GM12875 (cell line): ENCODE results near the gene CACNA1E.

Experiments
- H3K4me3 ChIP-seq: one replicate; pipeline ENCODE4 v1.5.1; 2011; ENCODE audit warnings: low read depth, low read length, control low read depth
- CTCF ChIP-seq: IDR thresholded peaks from 2 replicates; pipeline ENCODE4 v1.5.1; 2011; ENCODE audit warnings: low read depth, mild to moderate bottlenecking, control low read depth, inconsistent platforms, low read length, moderate library complexity, borderline replicate concordance; ENCODE audit not compliant: insufficient read depth

CACNA1E gene

GRCh38 chr1:181607524-181607923 is 124.2 kb downstream of the CACNA1E start:
- no peak for TF ChIP-seq CTCF
- no peak overlapping the region for H3K4me3 ChIP-seq

- no peak for TF ChIP-seq CTCF
- H3K4me3 ChIP-seq: no peak overlapping the region
Measured at GRCh38 chr1:181608386-181608785, 125.1 kb downstream of the CACNA1E start.

GRCh38 chr1:181608948-181609347 is 125.6 kb downstream of the CACNA1E start:
- no peak overlapping the region for H3K4me3 ChIP-seq
- no peak for TF ChIP-seq CTCF

GRCh38 chr1:181612100-181612499 is 128.8 kb downstream of the CACNA1E start:
- no peak overlapping the region for H3K4me3 ChIP-seq
- TF ChIP-seq CTCF: no peak

- TF ChIP-seq CTCF: no peak
- no peak overlapping the region for H3K4me3 ChIP-seq
Measured at GRCh38 chr1:181618559-181618958, 135.2 kb downstream of the CACNA1E start.

GRCh38 chr1:181620183-181620582 is 136.9 kb downstream of the CACNA1E start:
- no peak for TF ChIP-seq CTCF
- H3K4me3 ChIP-seq: no peak overlapping the region

GRCh38 chr1:181623850-181624249 is 140.5 kb downstream of the CACNA1E start:
- H3K4me3 ChIP-seq: no peak overlapping the region
- TF ChIP-seq CTCF: no peak
